Measurements from ENCODE around the gene IFNGR2.
A peak's percentile ranks its signal among the peaks of the same experiment; 100 is the strongest.
"Not testable (repeated sequence)": the region's sequence is repeated elsewhere in the genome, so short reads cannot be mapped to it uniquely, and the experiment has no call there.

The IFNGR2 gene

DNA sequence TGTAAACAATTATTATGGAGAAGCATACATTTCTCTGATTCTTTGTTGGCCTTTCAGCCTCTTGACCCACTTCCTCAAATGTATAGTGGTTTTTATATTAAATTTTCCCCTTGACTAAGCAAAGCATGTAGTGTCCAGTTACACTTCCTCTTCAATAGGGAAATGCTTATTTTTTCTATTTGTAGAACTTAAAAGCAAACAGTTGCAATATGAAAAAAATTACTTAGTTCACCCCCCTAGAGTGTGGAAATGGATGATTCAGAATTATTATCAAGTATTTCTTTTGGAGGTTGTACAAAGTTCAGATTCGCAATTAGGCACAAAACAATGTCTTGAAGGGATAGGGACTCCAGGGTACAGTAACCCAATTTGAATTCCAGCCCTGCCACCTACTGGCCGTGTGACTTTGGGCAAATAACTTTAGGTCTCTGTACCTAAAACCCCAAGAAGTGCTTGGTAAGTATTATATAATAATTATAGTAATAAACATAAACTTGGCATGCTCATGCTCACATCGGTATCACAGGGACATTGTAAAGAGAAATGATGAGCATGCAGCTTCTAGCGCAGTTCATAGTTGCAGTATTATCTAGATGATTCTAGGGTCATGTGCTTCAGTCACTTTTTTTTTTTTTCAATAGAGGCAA is 28.6 kb upstream of the IFNGR2 start:
- TF ChIP-seq TAF1 (IDR thresholded peaks at IDR 0.05; ENCODE audit: low read depth, low read length) (no peak), PAX5 (IDR thresholded peaks at IDR 0.05; ENCODE audit: insufficient read depth, low read length, severe bottlenecking) (peak; percentile 63), POLR2A (IDR thresholded peaks at IDR 0.05; ENCODE audit: low read depth, low read length) (no peak), SPI1 (IDR thresholded peaks at IDR 0.05; ENCODE audit: low read depth, low read length) (peak; percentile 90), POLR2AphosphoS5 (IDR thresholded peaks at IDR 0.05; ENCODE audit: low read depth, low read length) (no peak), POU2F2 (IDR thresholded peaks at IDR 0.05; ENCODE audit: low read depth, low read length) (peak; percentile 48; the same call in 1 of the 2 replicates)
- FAIRE-seq (no peak), DNase-seq (ENCODE audit: insufficient read length, low spot score) (no peak)

DNA sequence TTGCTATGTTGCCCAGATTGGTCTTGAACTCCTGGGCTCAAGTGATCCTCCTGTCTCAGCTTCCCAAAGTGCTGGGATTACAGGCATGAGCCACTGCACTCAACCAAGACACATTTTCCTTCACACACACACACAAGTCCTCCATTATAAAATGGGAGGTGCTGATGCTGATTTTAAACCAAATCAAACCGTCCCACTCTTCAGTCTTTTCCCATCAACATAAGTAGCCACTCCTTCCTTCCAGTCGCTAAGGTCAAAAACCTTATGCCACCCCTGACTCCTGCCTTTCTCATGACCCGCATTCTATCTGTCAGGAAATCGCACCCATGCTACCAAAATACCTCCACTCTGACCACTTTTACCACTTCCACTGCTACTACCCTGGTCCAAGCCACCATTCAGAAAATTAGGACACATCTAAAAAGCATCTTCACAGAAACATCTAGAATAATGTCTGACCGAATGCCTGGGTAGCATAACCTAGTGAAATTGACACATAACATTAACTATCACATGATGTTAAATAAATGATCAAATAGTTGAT is 28.0 kb upstream of the IFNGR2 start:
- FAIRE-seq: no peak
- no peak for DNase-seq (ENCODE audit: insufficient read length, low spot score)
- no peak for TF ChIP-seq SPI1 (IDR thresholded peaks at IDR 0.05; ENCODE audit: low read depth, low read length)
- no peak for TF ChIP-seq POLR2A (IDR thresholded peaks at IDR 0.05; ENCODE audit: low read depth, low read length)
- TF ChIP-seq TAF1 (IDR thresholded peaks at IDR 0.05; ENCODE audit: low read depth, low read length): no peak
- TF ChIP-seq PAX5 (IDR thresholded peaks at IDR 0.05; ENCODE audit: insufficient read depth, low read length, severe bottlenecking): no peak
- no peak for TF ChIP-seq POLR2AphosphoS5 (IDR thresholded peaks at IDR 0.05; ENCODE audit: low read depth, low read length)
- TF ChIP-seq POU2F2 (IDR thresholded peaks at IDR 0.05; ENCODE audit: low read depth, low read length): no peak

DNA sequence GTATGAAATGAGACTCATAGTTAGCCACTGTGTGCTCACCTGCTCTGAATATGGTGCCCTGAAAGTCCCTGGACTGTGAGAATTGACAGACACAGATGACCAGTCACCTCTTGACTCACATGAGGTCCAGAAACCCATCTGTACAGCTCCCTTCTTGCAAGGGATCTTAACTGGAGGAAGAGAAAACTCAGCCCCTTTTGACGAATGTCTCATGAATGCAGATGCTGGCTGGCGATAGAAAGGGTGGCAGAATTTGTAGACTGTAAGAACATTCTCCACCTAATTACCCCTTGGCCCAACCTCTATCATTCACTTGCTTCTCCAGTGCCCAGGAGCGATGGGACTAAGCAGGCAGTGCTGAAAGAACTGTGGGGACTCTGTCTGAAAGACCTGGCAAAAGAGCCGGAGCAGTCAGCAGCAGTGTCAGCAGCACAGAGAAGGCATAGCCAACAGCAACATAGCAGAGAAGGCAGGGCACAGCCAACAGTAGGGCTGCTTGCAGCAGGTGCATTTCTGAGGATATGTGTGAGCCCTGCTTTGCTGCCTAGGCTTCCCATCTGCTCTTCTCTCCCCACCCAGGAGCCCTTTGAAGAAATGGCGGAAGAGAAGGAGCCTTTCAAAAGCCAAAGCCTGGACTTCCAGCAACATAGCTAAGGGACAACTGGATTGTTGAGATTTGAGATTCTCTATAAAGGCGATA is 25.8 kb upstream of the IFNGR2 start:
- TF ChIP-seq TAF1 (IDR thresholded peaks at IDR 0.05; ENCODE audit: low read depth, low read length) (no peak), POLR2A (IDR thresholded peaks at IDR 0.05; ENCODE audit: low read depth, low read length) (no peak), PAX5 (IDR thresholded peaks at IDR 0.05; ENCODE audit: insufficient read depth, low read length, severe bottlenecking) (no peak), SPI1 (IDR thresholded peaks at IDR 0.05; ENCODE audit: low read depth, low read length) (no peak), POU2F2 (IDR thresholded peaks at IDR 0.05; ENCODE audit: low read depth, low read length) (no peak), POLR2AphosphoS5 (IDR thresholded peaks at IDR 0.05; ENCODE audit: low read depth, low read length) (no peak)
- FAIRE-seq: no peak
- DNase-seq (ENCODE audit: insufficient read length, low spot score): no peak

DNA sequence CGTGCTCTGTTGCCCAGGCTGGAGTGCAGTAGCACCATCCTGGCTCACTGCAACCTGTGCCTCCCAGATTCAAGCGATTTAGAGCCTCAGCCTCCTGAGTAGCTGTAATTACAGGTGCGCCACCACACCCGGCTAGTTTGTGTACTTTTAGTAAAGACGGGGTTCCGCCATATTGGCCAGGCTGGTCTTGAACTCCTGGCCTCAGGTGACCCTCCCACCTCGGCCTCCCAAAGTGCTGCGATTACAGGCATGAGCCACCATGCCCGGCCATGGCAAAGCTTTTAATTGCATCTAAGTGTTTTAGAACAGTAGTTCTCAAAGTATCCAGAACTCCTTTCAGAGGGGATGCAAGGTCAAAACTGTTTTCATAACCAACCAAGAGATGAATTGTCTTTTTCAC is 25.1 kb upstream of the IFNGR2 start:
- TF ChIP-seq POU2F2 (IDR thresholded peaks at IDR 0.05; ENCODE audit: low read depth, low read length) (no peak), POLR2A (IDR thresholded peaks at IDR 0.05; ENCODE audit: low read depth, low read length) (no peak), SPI1 (IDR thresholded peaks at IDR 0.05; ENCODE audit: low read depth, low read length) (no peak), PAX5 (IDR thresholded peaks at IDR 0.05; ENCODE audit: insufficient read depth, low read length, severe bottlenecking) (no peak)
- no peak for FAIRE-seq
- no peak for DNase-seq (ENCODE audit: insufficient read length, low spot score)

DNA sequence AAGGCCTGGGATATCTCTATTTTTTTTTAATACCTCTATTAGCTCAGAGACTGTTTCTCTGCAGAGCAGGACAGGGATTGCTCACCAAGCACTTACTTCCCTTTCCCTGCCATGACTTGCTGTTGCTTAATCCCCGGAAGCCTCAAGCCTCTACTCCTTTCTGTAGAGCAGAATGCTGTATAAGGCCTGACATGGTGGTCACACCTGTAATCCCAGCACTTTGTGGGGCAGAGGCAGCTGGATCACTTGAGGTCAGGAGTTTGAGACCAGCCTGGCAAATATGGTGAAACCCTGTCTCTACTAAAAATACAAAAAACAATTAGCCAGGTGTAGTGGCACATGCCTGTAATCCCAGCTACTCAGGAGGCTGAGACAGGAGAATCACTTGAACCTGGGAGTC is 23.3 kb upstream of the IFNGR2 start:
- DNase-seq (ENCODE audit: insufficient read length, low spot score); FAIRE-seq: not testable (repeated sequence)

DNA sequence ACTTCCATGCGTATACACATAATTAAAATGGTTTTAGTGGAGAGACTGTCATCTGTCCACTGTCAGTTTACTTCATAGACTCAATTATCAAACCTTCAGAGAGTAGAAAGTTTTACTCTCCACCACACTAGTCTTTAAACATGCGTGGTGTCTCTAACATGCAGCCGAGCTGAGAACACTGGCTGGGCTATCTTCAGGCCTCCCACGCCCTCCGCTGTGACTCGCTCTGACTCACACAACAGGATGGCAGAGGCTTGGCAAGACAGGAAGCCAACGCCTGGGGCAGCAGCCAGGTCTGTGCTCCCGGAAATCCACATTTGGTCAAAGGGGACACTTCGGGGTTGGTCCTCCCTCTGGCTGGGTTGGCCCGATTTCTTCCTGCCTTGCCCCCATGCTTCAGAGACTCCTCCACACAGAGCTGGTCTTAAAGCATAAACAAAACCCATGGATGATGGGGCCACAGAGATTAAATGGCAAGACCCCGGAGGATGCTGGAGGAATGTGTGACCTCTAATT is 22.7 kb upstream of the IFNGR2 start:
- peak; percentile 87 for FAIRE-seq
- DNase-seq (ENCODE audit: insufficient read length, low spot score): no peak
- TF ChIP-seq POU2F2 (IDR thresholded peaks at IDR 0.05; ENCODE audit: low read depth, low read length) (0 out of 2 replicates have a peak, but pooled peaks have one; percentile 18), TAF1 (IDR thresholded peaks at IDR 0.05; ENCODE audit: low read depth, low read length) (no peak), POLR2A (IDR thresholded peaks at IDR 0.05; ENCODE audit: low read depth, low read length) (peak; percentile 42; the same call in 1 of the 2 replicates), PAX5 (IDR thresholded peaks at IDR 0.05; ENCODE audit: insufficient read depth, low read length, severe bottlenecking) (no peak), SPI1 (IDR thresholded peaks at IDR 0.05; ENCODE audit: low read depth, low read length) (peak; percentile 31; the same call in 1 of the 2 replicates), POLR2AphosphoS5 (IDR thresholded peaks at IDR 0.05; ENCODE audit: low read depth, low read length) (0 out of 2 replicates have a peak, but pooled peaks have one; percentile 59)

DNA sequence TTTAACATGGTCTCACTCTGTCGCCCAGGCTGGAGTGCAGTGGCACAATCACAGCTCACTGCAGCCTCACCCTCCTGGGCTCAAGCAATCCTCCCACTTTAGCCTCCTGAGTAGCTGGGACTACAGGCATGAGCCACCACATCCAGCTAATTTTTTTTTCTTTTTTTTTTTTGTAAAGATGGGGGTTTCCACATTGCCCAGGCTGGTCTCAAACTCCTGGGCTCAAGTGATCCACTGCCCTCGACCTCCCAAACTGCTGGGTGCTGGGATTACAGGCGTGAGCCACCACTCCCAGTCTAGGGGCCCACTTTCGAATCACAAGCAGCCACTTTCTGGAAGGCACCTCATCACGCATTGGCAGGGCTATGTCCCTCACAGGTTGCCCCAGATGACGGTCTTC is 21.8 kb upstream of the IFNGR2 start:
- DNase-seq (ENCODE audit: insufficient read length, low spot score); FAIRE-seq: not testable (repeated sequence)

DNA sequence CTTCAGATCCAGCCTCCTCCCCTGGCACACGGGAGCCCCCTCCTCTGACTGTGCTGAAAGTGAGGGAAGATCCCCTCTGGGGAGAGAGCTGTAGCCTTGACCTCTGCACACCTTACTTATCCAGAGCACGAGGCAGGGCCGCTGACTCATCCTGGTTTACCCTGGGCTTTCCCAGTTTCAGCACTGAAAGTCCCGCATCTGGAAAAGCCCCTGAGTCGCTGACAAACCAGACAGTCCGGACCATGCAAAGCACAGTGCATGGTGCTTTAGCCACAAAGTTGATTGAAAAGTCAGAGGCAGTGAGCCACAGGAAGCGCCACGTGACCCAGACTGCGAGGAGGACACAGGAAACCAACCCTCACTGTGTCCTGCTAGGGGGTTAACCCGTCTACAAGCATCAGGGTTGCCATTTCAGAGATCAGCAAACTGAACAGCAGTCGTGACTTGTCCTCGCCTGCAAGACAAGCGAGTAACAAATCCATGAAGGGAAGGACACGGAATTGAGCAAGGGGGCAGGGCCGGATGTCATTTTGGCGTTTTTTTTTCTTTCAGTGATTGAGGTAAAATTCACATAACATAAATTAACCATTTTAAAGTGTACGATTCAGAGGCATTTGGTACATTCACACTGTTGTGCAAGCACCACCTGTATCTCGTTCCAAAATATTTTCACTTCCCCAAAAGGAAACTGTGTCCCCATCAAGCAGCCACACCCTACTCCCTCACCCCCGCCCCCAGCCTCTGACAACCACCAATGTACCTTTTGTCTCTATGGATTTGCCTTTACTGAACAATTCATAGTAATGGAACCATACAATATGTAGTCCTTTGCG is 19.9 kb upstream of the IFNGR2 start:
- peak; percentile 77 for TF ChIP-seq POU2F2 (IDR thresholded peaks at IDR 0.05; ENCODE audit: low read depth, low read length)
- peak; percentile 85 for TF ChIP-seq POLR2AphosphoS5 (IDR thresholded peaks at IDR 0.05; ENCODE audit: low read depth, low read length)
- TF ChIP-seq TAF1 (IDR thresholded peaks at IDR 0.05; ENCODE audit: low read depth, low read length): peak; percentile 67
- peak; percentile 7 for TF ChIP-seq PAX5 (IDR thresholded peaks at IDR 0.05; ENCODE audit: insufficient read depth, low read length, severe bottlenecking)
- TF ChIP-seq SPI1 (IDR thresholded peaks at IDR 0.05; ENCODE audit: low read depth, low read length): peak; percentile 94
- peak; percentile 89 for TF ChIP-seq POLR2A (IDR thresholded peaks at IDR 0.05; ENCODE audit: low read depth, low read length)
- DNase-seq (ENCODE audit: insufficient read length, low spot score) (no peak), FAIRE-seq (peak; percentile 97)

DNA sequence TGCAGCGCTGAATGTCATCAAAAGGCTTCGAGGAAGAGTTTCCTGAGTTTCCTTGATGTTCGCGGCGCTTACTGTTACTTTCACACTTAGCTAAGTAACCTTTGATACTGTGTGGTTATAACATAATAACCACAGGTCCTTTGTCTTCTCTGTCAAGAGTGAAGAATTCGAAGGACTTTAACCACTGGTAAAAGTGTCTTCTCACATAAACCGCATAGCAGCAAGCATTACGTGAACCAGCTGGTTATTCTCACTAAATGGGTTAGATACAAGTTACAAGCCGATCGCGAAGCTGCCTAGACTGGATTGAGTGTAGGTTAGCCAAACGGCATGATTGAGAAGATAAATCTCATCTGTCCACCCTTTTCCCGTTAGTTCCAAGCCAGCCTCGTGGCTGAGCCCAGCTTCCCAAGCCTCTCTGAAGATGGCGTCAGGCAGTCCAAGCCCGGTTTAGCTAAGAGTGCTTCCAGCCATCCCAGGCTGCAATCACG is 18.3 kb upstream of the IFNGR2 start:
- peak; percentile 59 for FAIRE-seq
- no peak for TF ChIP-seq PAX5 (IDR thresholded peaks at IDR 0.05; ENCODE audit: insufficient read depth, low read length, severe bottlenecking)
- TF ChIP-seq POLR2AphosphoS5 (IDR thresholded peaks at IDR 0.05; ENCODE audit: low read depth, low read length): no peak
- no peak for TF ChIP-seq TAF1 (IDR thresholded peaks at IDR 0.05; ENCODE audit: low read depth, low read length)
- no peak for DNase-seq (ENCODE audit: insufficient read length, low spot score)

Measured in GM12891 (cell line).